ENCODE measurements around the gene COL18A1. TPM values are rescaled to one million over a fixed set of nuclear protein-coding genes. Genes with fewer than 3 reads are reported as not detected.
A peak's percentile ranks its signal among the peaks of the same experiment; 100 is the strongest.

The COL18A1 gene
- total RNA-seq, 4 donors from 2014 or later, result 16.4 to 42.2 (median 20.7) TPM

DNA sequence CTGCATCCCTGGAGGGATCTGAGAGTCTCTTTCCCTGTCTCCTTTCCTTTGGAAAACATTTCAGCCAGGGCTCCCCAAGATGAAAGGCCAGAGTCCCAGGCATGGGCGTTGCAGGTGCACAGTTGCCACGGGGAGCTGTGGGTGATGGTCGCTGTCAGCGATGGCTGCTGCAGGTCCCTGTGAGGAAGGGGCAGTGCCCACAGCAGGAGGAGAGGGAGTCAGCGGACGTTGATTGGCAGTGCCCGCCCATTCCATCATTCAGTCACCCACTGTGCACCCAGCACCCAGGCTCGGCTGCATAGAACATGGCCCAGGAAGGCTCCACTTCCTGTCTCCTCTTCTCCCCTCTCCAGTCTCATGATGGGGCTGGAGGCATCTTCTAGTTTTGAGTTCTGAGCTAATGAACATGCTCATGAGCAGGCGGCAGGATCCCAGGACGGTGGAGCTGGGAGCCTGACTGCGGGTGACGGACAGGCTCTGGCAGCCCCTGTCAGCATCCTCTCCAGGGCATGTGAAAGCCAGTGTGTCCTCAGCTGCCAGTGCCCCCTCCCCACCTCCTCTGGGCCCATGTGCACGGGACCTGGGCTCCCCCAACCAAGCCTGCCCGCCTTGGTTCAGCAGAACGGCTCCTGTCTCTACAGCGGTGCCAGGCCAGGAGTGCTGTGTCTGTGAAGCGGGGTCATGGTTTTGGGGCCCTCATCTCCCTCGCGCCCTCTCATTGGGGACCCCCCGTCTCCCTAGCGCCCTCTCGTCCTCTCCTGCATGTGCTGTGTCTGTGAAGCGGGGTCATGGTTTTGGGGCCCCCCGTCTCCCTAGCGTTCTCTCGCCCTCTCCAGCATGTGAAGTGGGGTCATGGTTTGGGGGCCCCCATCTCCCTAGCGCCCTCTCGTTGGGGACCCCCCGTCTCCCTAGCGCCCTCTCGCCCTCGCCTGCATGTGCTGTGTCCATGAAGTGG is 24.5 kb downstream of the COL18A1 start:
- H3K4me3 ChIP-seq, result no peak overlapping the region
- H3K4me1 ChIP-seq, result no peaks in the 10 kb centered on the region
- H3K27me3 ChIP-seq, result no peaks in the 10 kb centered on the region
- DNase-seq, result no peak
- ATAC-seq, result no peak
- TF ChIP-seq, protein P1, sequence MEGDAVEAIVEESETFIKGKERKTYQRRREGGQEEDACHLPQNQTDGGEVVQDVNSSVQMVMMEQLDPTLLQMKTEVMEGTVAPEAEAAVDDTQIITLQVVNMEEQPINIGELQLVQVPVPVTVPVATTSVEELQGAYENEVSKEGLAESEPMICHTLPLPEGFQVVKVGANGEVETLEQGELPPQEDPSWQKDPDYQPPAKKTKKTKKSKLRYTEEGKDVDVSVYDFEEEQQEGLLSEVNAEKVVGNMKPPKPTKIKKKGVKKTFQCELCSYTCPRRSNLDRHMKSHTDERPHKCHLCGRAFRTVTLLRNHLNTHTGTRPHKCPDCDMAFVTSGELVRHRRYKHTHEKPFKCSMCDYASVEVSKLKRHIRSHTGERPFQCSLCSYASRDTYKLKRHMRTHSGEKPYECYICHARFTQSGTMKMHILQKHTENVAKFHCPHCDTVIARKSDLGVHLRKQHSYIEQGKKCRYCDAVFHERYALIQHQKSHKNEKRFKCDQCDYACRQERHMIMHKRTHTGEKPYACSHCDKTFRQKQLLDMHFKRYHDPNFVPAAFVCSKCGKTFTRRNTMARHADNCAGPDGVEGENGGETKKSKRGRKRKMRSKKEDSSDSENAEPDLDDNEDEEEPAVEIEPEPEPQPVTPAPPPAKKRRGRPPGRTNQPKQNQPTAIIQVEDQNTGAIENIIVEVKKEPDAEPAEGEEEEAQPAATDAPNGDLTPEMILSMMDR (IDR thresholded peaks at IDR 0.05 in 4 of 5, conservative IDR thresholded peaks at IDR 0.05 in 1 of 5), result no peak
- no peak for TF ChIP-seq POLR2A (IDR thresholded peaks at IDR 0.05)
- H3K27ac ChIP-seq, result no peak overlapping the region
- in situ Hi-C loops (cut with MboI; ENCODE audit: low sequenced_read_pairs in 4 of 4), result loop anchor here in 1 of 4 donors (25.0 kb wide), 1 partner anchor 142 kb away; the partner anchor contains the start of gene POFUT2
- no peaks in the 10 kb centered on the region for H3K9me3 ChIP-seq
- H3K36me3 ChIP-seq, result no peaks in the 10 kb centered on the region
- intact Hi-C loops (cut with DNase I; ENCODE audit: low total_unique reads), result no loop called here

DNA sequence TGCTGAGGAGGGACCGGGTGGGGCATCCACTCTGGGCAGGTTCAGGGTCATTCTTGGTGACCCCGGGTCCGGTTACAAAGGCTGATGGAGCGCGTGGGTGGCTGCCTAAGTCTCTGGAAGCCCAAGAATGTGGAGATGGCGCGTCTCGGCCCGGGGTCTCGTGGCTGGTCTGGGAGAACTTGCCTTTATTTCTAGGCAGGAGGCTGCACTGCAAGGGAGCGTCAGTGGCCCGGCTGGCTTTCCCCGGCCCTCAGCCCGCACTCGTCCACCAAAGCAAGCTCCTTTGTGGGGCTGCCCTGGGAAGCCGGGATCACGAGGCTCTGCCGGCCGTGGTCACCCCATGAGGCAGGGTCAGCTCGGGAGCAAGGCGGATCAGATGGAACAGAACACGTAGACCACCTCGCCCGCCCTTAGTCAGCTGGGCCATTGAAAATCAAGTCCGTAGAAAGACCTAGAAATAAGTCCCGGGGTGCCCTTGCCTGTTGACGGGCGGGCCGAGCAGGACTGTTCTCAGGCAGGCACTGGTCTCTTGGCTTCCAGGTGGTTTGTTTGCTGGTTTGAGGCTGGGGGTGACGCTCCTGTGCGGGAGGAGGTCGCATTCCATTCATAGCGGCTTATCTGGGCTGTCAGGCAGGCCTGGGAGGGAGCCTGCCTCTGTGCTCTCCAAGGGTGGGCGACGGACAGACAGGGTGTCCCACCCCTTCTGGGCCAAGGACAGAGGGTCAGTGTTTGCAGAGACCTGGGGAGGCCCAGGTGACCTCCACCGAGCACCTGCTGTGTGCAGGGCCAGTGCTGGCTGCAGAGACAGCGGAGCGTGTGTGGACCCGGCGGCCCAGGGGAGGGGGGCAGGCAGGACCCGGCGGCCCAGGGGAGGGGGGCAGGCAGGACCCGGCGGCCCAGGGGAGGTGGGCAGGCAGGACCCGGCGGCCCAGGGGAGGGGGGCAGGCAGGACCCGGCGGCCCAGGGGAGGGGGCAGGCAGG is 25.8 kb downstream of the COL18A1 start:
- Histone ChIP-seq H3K4me1 (no peaks in the 10 kb centered on the region), H3K27ac (no peak overlapping the region)
- in situ Hi-C loops (cut with MboI; ENCODE audit: low sequenced_read_pairs in 4 of 4), result loop anchor here in 1 of 4 donors (25.0 kb wide), 1 partner anchor 144 kb away; the partner anchor contains the start of gene POFUT2

GRCh38 chr21:45431781-45432572 is 27.0 kb downstream of the COL18A1 start:
- Histone ChIP-seq H3K4me1 (no peaks in the 10 kb centered on the region), H3K36me3 (no peaks in the 10 kb centered on the region), H3K27me3 (no peaks in the 10 kb centered on the region), H3K27ac (peak overlapping the region in 2 of 4 donors; percentile 7 to 55), H3K4me3 (no peak overlapping the region), H3K9me3 (no peaks in the 10 kb centered on the region)
- in situ Hi-C loops (cut with MboI; ENCODE audit: low sequenced_read_pairs in 4 of 4) (loop anchor here in 1 of 4 donors (25.0 kb wide), 1 partner anchor 145 kb away; the partner anchor contains the start of gene POFUT2), intact Hi-C loops (cut with DNase I; ENCODE audit: low total_unique reads) (no loop called here)
- TF ChIP-seq, protein P1 (IDR thresholded peaks at IDR 0.05 in 4 of 5, conservative IDR thresholded peaks at IDR 0.05 in 1 of 5), result no peak
- no peak for TF ChIP-seq POLR2A (IDR thresholded peaks at IDR 0.05)
- DNase-seq, result no peak
- no peak for ATAC-seq

More for the DNA sequence above, 25.8 kb downstream of the COL18A1 start:
- Histone ChIP-seq H3K36me3 (no peaks in the 10 kb centered on the region), H3K4me3 (no peak overlapping the region), H3K9me3 (no peaks in the 10 kb centered on the region), H3K27me3 (no peaks in the 10 kb centered on the region)
- ATAC-seq (no peak), DNase-seq (no peak)
- intact Hi-C loops (cut with DNase I; ENCODE audit: low total_unique reads), result no loop called here
- TF ChIP-seq, protein P1 (IDR thresholded peaks at IDR 0.05 in 4 of 5, conservative IDR thresholded peaks at IDR 0.05 in 1 of 5), result no peak
- no peak for TF ChIP-seq POLR2A (IDR thresholded peaks at IDR 0.05)
